OCI-LY3 (cell line): ENCODE results near the gene FAM227B.

Experiments used
- CTCF ChIP-seq: fragments of 200-600, 300-600 bp; sonication (generic); IDR thresholded peaks from 2 replicates; pipeline ENCODE4 v1.5.1; 2014; ENCODE audit warnings: antibody characterized with exemption, low read length, low read depth
- EZH2phosphoT487 ChIP-seq: fragments of 200-600 bp; shearing (Covaris generic); IDR thresholded peaks from 2 replicates; pipeline ENCODE4 v1.6.1; 2018; ENCODE audit warnings: antibody characterized with exemption, mixed run types, low read depth

- TF ChIP-seq CTCF (no peak), EZH2phosphoT487 (no peak)
Observed at GRCh38 chr15:49538520-49538919, 82.1 kb downstream of the FAM227B start.
